Activated T-helper 9 cell treated with anti-CD3 and anti-CD28 coated beads, Interleukin-2, amount 50 U/mL, for 16 hours (primary cell): ENCODE results near the gene ADAMTS15.

ENCODE experiments used
- DNase-seq: peaks from one replicate; pipeline ENCODE4 v3.0.0-alpha.2; 2020; ENCODE audit warnings: low read depth

Gene ADAMTS15

DNA sequence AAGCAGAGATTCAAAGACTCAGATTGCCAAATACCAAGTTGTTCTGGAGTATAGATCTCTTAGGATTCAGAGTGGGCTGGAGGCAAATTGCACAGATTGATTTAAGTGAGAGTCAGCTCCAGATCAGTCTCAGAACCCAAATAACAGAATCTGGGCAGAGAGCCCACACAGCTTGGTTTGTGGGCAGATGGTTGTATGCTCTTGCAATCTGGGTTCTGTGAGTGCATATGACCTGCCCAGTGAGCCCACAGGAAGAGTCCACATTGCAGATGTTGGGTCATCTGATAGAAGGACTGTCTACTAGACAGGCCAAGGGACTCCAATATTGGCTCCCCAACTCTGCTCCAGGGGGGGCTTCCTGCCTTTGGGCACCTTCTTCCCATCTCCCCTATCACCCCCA, 65.9 kb downstream of the ADAMTS15 start:
- no peak for DNase-seq

DNA sequence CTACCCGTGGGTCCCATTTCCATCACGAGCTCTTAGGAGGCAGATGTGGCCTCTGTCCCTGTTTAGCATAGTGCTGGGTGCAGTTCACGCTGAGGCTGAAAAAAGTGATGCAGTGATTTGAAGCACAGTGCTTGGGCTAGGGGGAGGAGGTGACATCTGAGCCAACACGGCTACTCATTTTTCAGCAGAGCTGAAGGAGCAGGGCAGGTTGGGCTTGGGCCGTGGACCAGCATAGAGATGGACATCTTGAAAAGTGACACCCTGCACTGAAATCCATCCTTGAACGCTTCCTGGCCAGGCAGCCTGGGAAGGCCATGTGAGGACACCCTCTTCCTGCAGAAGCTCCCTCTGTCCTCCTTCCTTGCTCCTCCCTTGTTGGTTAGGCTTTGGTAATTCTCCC, 66.4 kb downstream of the ADAMTS15 start:
- DNase-seq: no peak

DNA sequence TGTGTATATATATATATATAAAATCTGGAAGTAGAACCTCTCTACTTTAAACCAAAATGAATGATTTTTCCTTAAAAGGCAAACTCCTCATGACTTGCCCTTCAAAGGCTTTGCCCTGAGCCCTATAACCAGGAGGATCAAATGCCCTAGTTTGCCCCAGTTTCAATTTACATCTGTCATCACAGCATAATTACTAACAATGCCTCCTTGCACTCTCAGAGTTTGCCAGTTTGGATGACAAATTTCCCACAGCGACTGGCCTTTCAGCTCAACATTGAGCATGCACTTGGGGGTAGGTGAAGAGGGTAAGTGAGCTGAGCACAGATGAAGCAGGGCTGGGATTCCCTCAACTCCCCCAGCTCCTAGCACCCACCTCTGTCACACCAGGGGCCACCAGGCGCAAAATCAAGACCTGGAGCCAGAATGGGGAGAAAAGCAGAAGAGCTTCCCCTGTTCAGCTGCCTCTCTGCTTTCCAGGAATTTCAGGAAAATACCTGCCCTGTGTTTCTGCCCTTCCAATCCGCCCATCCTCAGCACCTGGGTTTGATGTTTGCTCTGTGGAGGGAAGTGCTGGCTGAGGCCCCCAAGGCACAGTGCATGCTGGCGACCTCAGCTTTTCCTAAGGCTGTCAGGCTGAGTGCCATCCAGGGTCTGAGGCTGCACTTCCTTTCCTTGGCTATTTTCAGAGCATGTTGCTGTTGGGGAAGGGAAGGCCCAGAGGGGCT, 67.5 kb downstream of the ADAMTS15 start:
- DNase-seq: no peak

DNA sequence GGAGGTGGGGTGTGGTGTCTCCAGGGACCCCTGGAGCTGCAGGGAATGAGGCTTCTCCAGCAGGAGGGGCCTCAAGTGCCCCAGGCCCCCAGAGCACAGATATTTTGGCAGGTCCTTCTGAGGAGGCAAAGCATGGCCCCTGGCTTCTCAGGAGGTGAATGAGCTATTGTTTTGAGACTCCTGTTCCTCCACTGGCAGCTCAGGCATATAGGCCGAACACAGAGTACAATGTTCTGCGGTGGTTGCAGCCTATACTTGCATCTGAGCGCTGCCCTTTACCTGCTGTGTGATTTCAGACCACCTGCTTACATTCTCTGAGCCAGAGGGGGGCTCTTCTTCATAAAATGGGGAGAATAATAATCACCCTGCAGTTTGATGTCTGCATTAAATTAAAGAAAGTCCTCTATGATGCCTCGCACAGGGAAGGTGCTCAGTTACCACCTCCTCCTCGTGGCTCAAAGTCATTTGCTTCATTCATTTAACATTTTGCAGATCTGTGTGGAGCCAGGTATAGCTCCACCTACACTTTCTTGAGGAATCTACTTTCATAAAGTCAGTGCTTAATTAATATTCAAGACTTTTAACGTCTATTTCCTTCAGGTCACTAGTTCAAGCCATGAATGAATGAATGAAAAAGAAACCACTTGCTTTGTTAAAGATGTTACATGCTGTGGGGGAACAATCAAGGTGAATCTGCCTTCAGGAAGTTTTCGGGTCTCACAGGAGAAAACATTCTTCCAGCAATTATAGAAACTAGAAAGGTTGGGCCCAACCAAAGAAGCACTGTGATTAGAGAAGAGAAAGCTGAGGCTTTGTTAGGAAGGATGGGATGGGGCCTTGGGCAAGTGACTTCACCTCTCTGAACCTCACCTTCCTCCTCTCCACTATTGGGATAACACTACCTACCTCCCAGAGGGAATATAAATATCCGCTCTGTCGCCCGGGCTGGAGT, 68.4 kb downstream of the ADAMTS15 start:
- DNase-seq: no peak

DNA sequence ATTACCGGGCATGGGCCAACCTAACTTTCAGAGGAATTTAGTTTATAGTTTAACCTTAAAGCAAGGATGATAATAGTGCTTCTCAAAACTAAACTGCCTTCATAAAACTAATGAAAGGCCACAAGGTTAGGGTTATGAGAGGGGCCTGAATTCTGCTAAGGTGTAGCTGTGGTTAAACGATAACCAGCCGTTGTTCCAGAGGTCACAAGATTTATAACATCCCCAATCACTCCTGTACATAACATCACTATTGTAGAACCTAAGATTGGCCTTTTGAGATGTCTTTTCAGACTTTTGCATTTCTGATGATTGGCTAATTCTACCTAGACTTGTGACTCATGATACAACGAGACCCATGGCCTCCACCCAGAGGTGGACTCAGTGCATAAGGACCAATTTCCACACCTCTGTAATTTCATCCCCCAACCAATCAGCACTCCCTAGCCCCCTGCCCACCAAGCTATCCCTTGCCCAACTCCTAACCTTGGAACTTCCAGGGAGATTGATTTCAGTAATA, 69.8 kb downstream of the ADAMTS15 start:
- no peak for DNase-seq

DNA sequence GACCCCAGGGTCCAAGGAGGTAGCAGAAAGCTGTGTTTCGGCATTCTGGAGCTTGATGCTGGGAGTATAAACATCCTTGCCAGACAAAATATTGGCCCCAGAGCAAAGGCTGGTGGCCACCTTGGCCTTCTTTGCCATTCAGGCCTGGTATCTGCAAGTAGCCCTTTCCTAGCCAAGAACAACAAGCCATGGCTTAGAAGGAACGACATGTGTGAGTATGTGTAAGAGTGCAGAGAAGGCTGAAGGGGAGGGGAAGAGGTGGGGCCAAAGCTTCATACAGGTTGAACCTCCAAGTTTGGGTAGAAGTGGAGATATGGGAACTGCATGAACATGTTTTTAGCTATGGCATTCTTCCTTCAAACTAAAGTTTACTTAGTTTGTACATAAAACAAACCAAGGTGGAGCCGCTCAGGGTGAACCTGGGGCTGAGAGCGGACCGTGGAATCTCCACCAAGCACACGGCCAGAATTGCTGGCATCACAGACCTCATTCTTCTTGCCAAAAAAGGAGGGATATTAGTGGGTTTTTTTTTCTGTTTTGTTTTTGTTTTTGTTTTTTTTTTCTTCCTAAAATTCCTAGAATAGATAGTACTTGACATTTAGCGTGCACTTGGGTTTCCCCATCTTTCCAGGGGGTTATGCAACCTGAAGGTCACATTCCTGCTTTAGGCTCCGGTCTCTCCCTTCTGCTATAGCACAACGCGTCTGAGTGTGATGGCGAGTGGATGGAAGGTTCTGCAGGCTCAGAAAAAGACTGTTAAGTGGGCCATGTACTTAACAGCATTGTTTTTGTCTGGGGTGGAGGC, 70.9 kb downstream of the ADAMTS15 start:
- no peak for DNase-seq

DNA sequence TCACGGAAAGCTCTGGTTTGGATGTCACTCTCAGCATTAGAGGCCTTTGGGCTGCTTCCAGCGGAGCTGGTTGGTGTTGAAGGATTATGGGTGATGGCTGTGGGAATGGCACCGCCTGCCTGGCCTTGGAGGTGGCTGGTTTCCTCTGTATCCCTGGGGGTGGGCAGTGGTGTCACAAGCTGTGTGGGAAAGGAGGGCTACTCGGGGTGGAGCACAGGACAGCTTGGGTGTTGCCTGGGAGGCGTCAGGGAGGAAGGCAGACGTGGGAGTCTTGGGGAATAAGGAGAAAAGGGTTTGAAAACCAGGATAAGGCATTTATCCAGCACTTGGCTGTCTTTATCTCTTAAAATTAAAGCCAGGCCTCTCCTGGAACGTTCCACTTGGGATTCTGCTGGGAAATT, 71.8 kb downstream of the ADAMTS15 start:
- no peak for DNase-seq

DNA sequence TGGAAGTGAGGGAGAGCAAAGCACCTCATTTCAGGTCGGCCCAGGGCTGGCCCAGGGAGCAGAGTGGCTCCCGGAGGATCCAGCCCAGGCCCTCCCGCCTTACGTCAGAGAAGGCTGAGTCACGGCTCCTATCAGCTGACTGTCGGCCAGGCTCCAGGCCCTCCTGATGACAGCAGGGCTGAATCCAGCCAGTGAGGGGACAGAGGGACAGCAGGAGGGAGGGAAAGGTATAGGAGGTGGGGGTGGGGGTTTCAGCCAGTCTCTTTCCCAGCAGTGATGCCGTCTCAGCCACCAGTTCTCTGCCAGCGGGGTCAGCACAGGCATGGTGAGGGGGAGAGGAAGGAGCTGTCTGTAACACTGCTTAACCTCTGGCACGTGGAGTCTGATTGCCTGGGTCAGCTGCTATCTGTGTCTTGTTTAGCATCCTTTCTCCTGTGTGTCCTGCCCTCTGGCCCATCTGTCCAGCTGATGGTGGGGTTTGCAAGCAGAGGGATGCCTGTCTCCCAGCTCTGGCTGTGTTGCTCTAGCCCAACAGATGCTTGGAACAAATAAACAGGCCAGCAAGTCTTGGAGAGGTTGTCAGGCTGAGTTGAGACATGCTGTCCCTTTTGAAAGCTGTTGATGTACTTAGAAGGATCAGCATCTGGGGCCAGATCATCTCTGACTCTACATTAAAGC, 74.0 kb downstream of the ADAMTS15 start:
- DNase-seq: no peak

DNA sequence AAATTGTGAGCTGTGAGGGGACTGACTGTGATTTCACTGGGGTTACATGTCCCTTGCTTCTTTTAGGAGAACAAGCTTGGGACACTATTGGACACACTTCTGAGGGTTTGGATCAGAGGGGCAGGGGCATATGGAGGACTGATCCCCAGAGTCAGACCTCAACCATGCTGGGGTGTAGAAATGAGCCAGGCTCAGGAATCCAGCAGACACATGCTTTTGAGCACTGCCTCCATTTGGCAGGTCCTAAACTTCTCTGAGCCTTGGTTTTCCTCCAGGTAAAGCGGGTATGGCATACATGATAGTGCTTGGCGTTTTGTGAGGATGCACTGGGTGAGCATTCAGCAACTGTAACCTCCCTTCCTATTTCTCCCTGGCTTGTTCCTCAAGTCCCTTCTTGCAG, 74.7 kb downstream of the ADAMTS15 start:
- no peak for DNase-seq

DNA sequence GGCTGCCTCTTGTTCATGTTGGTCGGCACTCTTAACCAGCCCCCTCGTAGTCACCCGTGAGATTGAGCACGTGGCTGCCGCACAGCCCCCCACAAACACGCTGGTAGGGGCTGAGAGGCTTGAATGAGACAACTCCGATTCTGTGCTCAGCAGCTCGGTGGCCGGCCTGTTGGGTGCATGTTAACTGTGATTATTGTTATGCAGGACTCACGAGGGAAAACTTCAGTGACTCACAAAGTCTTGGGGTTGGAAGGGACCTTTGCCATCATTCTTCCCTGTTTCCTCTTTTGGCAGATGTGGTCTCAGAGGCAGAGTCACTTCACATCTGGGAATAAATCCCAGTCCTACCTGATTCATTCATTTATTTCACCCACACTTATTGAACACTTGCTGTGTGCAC, 75.2 kb downstream of the ADAMTS15 start:
- DNase-seq: no peak

DNA sequence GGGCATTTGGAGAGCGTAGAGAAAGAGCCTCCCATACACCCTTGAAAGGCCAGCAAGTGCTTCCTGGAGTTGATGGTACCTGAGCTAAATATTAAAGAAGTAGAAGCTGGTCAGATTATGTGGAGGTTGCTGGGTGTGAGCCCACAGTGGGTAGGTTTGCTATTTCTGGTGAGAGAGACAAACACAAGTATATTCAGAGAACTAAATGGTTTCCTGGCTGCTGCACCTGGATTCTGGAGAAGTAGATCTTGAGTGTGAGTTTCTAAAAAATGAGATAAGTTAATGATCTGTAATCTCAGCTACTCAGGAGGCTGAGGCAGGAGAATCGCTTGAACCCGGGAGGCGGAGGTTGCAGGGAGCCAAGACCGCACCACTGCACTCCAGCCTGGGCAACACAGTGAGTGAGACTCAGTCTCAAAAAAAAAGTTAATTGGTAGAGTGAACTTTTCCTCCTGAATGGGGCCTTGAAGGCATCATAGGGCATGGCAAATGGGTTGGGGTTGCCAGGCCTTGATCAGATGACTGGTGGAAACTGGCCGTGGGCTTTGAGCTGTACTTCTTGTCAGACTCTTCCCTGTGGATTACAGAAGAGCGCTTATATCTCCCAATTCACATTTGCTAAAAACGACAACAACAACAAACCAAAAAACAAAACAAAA, 75.8 kb downstream of the ADAMTS15 start:
- no peak for DNase-seq

DNA sequence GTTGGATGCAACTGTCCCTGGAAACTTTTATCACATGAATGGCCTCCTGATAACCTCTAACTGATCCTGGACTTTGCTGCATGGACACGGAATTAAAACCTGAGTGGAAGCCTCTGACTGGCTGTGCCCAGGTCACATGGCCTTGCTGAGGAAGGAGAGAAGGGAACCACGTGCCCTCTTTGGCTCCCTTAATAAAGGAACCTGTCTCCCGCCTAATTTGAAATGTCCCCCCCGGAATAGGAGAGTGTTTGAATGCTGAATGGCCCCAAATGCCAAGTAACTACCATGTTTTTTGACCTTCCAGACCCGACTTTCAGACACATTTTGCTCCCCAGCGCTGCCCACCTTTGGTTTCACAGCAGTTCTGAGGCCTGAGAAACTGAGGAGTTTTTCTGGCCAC, 76.9 kb downstream of the ADAMTS15 start:
- no peak for DNase-seq
